Prostate gland (tissue), 2 donors: ENCODE measurements around the gene RSRC1. TPM values are rescaled to one million over a fixed set of nuclear protein-coding genes. Genes with fewer than 3 reads are reported as not detected.
"Not testable (repeated sequence)": the region's sequence is repeated elsewhere in the genome, so short reads cannot be mapped to it uniquely, and the experiment has no call there.

Source experiments
- DNase-seq: peaks from one replicate; pipeline ENCODE4 v3.0.0-alpha.2; 2019; ENCODE audit warnings: low spot score
- H3K27ac ChIP-seq, 2 donors: fragments of 200-600 bp; sonication (generic); 2 replicates each; pipeline ENCODE4 v1.5.1; 2017 to 2019
- H3K27me3 ChIP-seq: fragments of 200-600 bp; sonication (generic); replicated peaks from 2 replicates; pipeline ENCODE4 v1.5.1; 2019; ENCODE audit not compliant: insufficient read depth
- H3K36me3 ChIP-seq, 2 donors: fragments of 200-600 bp; sonication (generic); 1 replicate in 1 of 2; 2 replicates in 1 of 2; pipeline versions ENCODE4 v1.5.1 to v1.8.1; 2017 to 2019
- H3K4me1 ChIP-seq: fragments of 200-600 bp; sonication (generic); replicated peaks from 2 replicates; pipeline ENCODE4 v1.5.1; 2019
- H3K4me3 ChIP-seq, 2 donors: fragments of 200-600 bp; sonication (generic); 2 replicates each; pipeline ENCODE4 v1.5.1; 2017 to 2019
- H3K9me3 ChIP-seq: fragments of 200-600 bp; sonication (generic); 2 replicates; pipeline ENCODE4 v1.5.1; 2017
- CTCF ChIP-seq, 4 experiments: fragments of 200-600 bp in 2 of 4; fragments of 450-650 bp in 2 of 4; sonication (generic) in 2 of 4; IDR thresholded peaks; 1 replicate in 3 of 4; 2 replicates in 1 of 4; pipeline ENCODE4 v1.5.1; 2016 to 2019; ENCODE audit warnings: antibody characterized with exemption in 4 of 4, mild to moderate bottlenecking in 2 of 4, moderate library complexity in 2 of 4
- POLR2A ChIP-seq: fragments of 450-650 bp; IDR thresholded peaks from one replicate; pipeline ENCODE4 v1.6.1; 2016; ENCODE audit warnings: antibody characterized with exemption, mild to moderate bottlenecking
- POLR2AphosphoS5 ChIP-seq: sonication (generic); formaldehyde crosslinking; IDR thresholded peaks from one replicate; pipeline ENCODE4 v1.6.1; 2017; ENCODE audit warnings: antibody characterized with exemption
- WGBS: methylation state at CpG from one replicate; pipeline ENCODE4 v1.1.5; 2018; 5-methylcytosine and 5-hydroxymethylcytosine counted together
- intact Hi-C: fragments of 100-400 bp; cut with DNase I; formaldehyde crosslinking; loops from one replicate; pipeline ENCODE4 v1.14.2; 2022
- total RNA-seq, 2 donors: library from RNA; depleted of rRNA; stranded (reverse); fragments of >200 nt; gene quantifications; one replicate each; pipeline ENCODE4 v1.1.0, GENCODE V29; 2016

The RSRC1 gene
- total RNA-seq, 2 donors from 2014 or later, result 36.5 to 50.7 TPM

GRCh38 chr3:158111861-158112260, 2.0 kb downstream of the RSRC1 start:
- no peak overlapping the region for H3K27ac ChIP-seq
- WGBS, result 45% methylated on average over 2 of the region's 2 CpGs
- no peak for DNase-seq
- peaks cover 11% of the 10 kb centered on the region for H3K27me3 ChIP-seq
- no peak overlapping the region for H3K4me3 ChIP-seq
- no peaks in the 10 kb centered on the region for H3K36me3 ChIP-seq
- H3K4me1 ChIP-seq, result no peaks in the 10 kb centered on the region
- H3K9me3 ChIP-seq, result no peaks in the 10 kb centered on the region
- TF ChIP-seq POLR2AphosphoS5 (no peak), CTCF (IDR thresholded peaks at IDR 0.05) (no peak), POLR2A (no peak)
- intact Hi-C loops, result no loop called here

- WGBS, result 94% methylated on average over 2 of the region's 2 CpGs
- intact Hi-C loops, H3K4me3 ChIP-seq, H3K4me1 ChIP-seq, H3K36me3 ChIP-seq, H3K27me3 ChIP-seq, H3K9me3 ChIP-seq, DNase-seq, H3K27ac ChIP-seq: not testable (repeated sequence)
Measured at GRCh38 chr3:158113595-158113994, 3.7 kb downstream of the RSRC1 start.

GRCh38 chr3:158120330-158120729, 10.4 kb downstream of the RSRC1 start:
- H3K9me3 ChIP-seq, result no peaks in the 10 kb centered on the region
- no peak overlapping the region for H3K27ac ChIP-seq
- H3K27me3 ChIP-seq, result no peaks in the 10 kb centered on the region
- no peaks in the 10 kb centered on the region for H3K4me1 ChIP-seq
- TF ChIP-seq POLR2AphosphoS5, result no peak
- no peak for TF ChIP-seq POLR2A
- TF ChIP-seq CTCF (IDR thresholded peaks at IDR 0.05), result no peak
- DNase-seq, result no peak
- intact Hi-C loops, result no loop called here
- H3K4me3 ChIP-seq, result no peak overlapping the region
- no peaks in the 10 kb centered on the region for H3K36me3 ChIP-seq

- no peak overlapping the region for H3K27ac ChIP-seq
- H3K4me3 ChIP-seq, result no peak overlapping the region
- no peak for DNase-seq
- no peak for TF ChIP-seq POLR2A
- H3K27me3 ChIP-seq, result no peaks in the 10 kb centered on the region
- no peaks in the 10 kb centered on the region for H3K36me3 ChIP-seq
- H3K4me1 ChIP-seq, result no peaks in the 10 kb centered on the region
- no peaks in the 10 kb centered on the region for H3K9me3 ChIP-seq
- intact Hi-C loops, result no loop called here
Measured at GRCh38 chr3:158121295-158121694, 11.4 kb downstream of the RSRC1 start.

- H3K27ac ChIP-seq, DNase-seq, H3K27me3 ChIP-seq, H3K36me3 ChIP-seq, H3K4me1 ChIP-seq, intact Hi-C loops, H3K9me3 ChIP-seq, H3K4me3 ChIP-seq: not testable (repeated sequence)
- 77% methylated on average over 5 of the region's 5 CpGs for WGBS
Measured at GRCh38 chr3:158122721-158123120, 12.8 kb downstream of the RSRC1 start.

GRCh38 chr3:158127250-158128219, 17.6 kb downstream of the RSRC1 start:
- no peak for DNase-seq
- no peak overlapping the region for H3K27ac ChIP-seq
- intact Hi-C loops, result no loop called here
- no peaks in the 10 kb centered on the region for H3K36me3 ChIP-seq
- TF ChIP-seq CTCF (IDR thresholded peaks at IDR 0.05) (no peak), POLR2A (no peak), POLR2AphosphoS5 (no peak)
- no peaks in the 10 kb centered on the region for H3K4me1 ChIP-seq
- H3K27me3 ChIP-seq, result no peaks in the 10 kb centered on the region
- no peak overlapping the region for H3K4me3 ChIP-seq
- WGBS, result 93% methylated on average over 3 of the region's 3 CpGs
- no peaks in the 10 kb centered on the region for H3K9me3 ChIP-seq
